SK-N-SH (cell line): ENCODE results near the gene IPPK. TPM values are rescaled to one million over a fixed set of nuclear protein-coding genes. Genes with fewer than 3 reads are reported as not detected.

ENCODE experiments used
- CTCF ChIA-PET: fragments of 300-600, 350-600 bp; formaldehyde crosslinking; extraction: SDS; loops from one replicate; lab custom pipeline; 2021; lab: Yijun Ruan, JAX
- POLR2A ChIA-PET: fragments of 350-600 bp; sonication (Branson Sonifier 250); formaldehyde crosslinking; extraction: SDS; loops from one replicate; lab custom pipeline; 2020; ENCODE audit warnings: antibody characterized with exemption, inconsistent platforms; lab: Yijun Ruan, JAX
- DNase-seq: peaks from one replicate; pipeline ENCODE4 v3.0.0; 2012
- H2AFZ ChIP-seq: fragments of 200-600 bp; sonication (generic); 2 replicates; pipeline ENCODE4 v1.8.1; 2016; ENCODE audit warnings: antibody characterized with exemption, mild to moderate bottlenecking, low read depth
- H3F3A ChIP-seq: fragments of 200-600 bp; sonication (generic); replicated peaks from 2 replicates; pipeline ENCODE3; 2016; ENCODE audit warnings: antibody characterized with exemption, mild to moderate bottlenecking; ENCODE audit not compliant: insufficient read depth
- H3K27ac ChIP-seq, 2 experiments: fragments of 200-500 bp in 1 of 2; fragments of 200-600 bp in 1 of 2; sonication (Bioruptor generic) in 1 of 2; sonication (generic), shearing (Covaris generic) in 1 of 2; 2 replicates each; pipeline versions ENCODE4 v1.5.1 to v1.6.1; 2014 to 2016; ENCODE audit warnings: low read depth in 2 of 2, inconsistent platforms in 1 of 2, low read length in 1 of 2, mild to moderate bottlenecking in 1 of 2, mixed read lengths in 1 of 2
- H3K27me3 ChIP-seq: fragments of 200-600 bp; sonication (generic), shearing (Covaris generic); 2 replicates; pipeline ENCODE4 v1.6.1; 2016; ENCODE audit warnings: mixed run types; ENCODE audit not compliant: insufficient read depth
- H3K36me3 ChIP-seq, 2 experiments: fragments of 200-500 bp in 1 of 2; fragments of 200-600 bp in 1 of 2; sonication (Bioruptor generic) in 1 of 2; sonication (generic) in 1 of 2; replicated peaks in 1 of 2; 2 replicates each; pipeline versions ENCODE3 to v1.5.1; 2014 to 2016; ENCODE audit warnings: low read length in 1 of 2, mild to moderate bottlenecking in 1 of 2; ENCODE audit not compliant: insufficient read depth in 2 of 2, control insufficient read depth in 1 of 2
- H3K4me1 ChIP-seq, 2 experiments: fragments of 200-500 bp in 1 of 2; fragments of 200-600 bp in 1 of 2; sonication (Bioruptor generic) in 1 of 2; sonication (generic), shearing (Covaris generic) in 1 of 2; 2 replicates each; pipeline versions ENCODE4 v1.5.1 to v1.6.1; 2014 to 2016; ENCODE audit warnings: low read depth in 1 of 2, low read length in 1 of 2, mixed run types in 1 of 2; ENCODE audit not compliant: insufficient read depth in 2 of 2, control insufficient read depth in 1 of 2
- H3K4me2 ChIP-seq: fragments of 200-600 bp; sonication (generic), shearing (Covaris generic); 2 replicates; pipeline ENCODE4 v1.6.1; 2017; ENCODE audit warnings: mixed run types
- H3K4me3 ChIP-seq, 2 experiments: fragments of 200-500 bp in 1 of 2; fragments of 200-600 bp in 1 of 2; sonication (Bioruptor generic) in 1 of 2; sonication (generic), shearing (Covaris generic) in 1 of 2; 2 replicates each; pipeline versions ENCODE4 v1.5.1 to v1.8.1; 2014 to 2016; ENCODE audit warnings: low read depth in 2 of 2, inconsistent platforms in 1 of 2, low read length in 1 of 2, mild to moderate bottlenecking in 1 of 2, mixed read lengths in 1 of 2, moderate library complexity in 1 of 2
- H3K79me2 ChIP-seq: fragments of 200-600 bp; sonication (generic); 2 replicates; pipeline ENCODE4 v1.8.1; 2017; ENCODE audit warnings: mild to moderate bottlenecking; ENCODE audit not compliant: insufficient read depth
- H3K9ac ChIP-seq: fragments of 200-600 bp; sonication (generic); 2 replicates; pipeline ENCODE4 v1.6.1; 2017; ENCODE audit warnings: mixed run types
- H3K9me2 ChIP-seq: fragments of 200-600 bp; sonication (generic); 2 replicates; pipeline ENCODE4 v1.6.1; 2017; ENCODE audit warnings: mixed run types
- H3K9me3 ChIP-seq: fragments of 200-600 bp; sonication (generic); 2 replicates; pipeline ENCODE4 v1.6.1; 2017; ENCODE audit warnings: mixed run types, mild to moderate bottlenecking, moderate library complexity
- H4K20me1 ChIP-seq: fragments of 200-600 bp; sonication (generic); 2 replicates; pipeline ENCODE4 v1.6.1; 2017; ENCODE audit warnings: mild to moderate bottlenecking, mixed run types; ENCODE audit not compliant: insufficient read depth
- ELF1 ChIP-seq: IDR thresholded peaks from 2 replicates; pipeline ENCODE4 v1.4.0; 2012
- EP300 ChIP-seq, 2 experiments: IDR thresholded peaks; 2 replicates each; pipeline versions ENCODE4 v1.4.0 to v1.6.1; 2012; ENCODE audit warnings: borderline replicate concordance in 1 of 2, low read depth in 1 of 2, low read length in 1 of 2
- EZH2phosphoT487 ChIP-seq: fragments of 200-600 bp; sonication (generic); IDR thresholded peaks from 2 replicates; pipeline ENCODE4 v1.6.1; 2017; ENCODE audit warnings: low read depth, mixed run types, mild to moderate bottlenecking, antibody characterized with exemption, moderate library complexity, borderline replicate concordance
- FOSL2 ChIP-seq: IDR thresholded peaks from 2 replicates; pipeline ENCODE4 v1.4.0; 2012; ENCODE audit warnings: low read depth, mild to moderate bottlenecking, moderate library complexity, borderline replicate concordance
- FOXM1 ChIP-seq: IDR thresholded peaks from 2 replicates; pipeline ENCODE4 v1.4.0; 2012; ENCODE audit warnings: low read depth, mild to moderate bottlenecking
- GATA2 ChIP-seq: sonication (generic); formaldehyde crosslinking; IDR thresholded peaks from 2 replicates; pipeline ENCODE4 v1.5.0; 2020; ENCODE audit warnings: mild to moderate bottlenecking, missing genetic modification reagents
- JUND ChIP-seq: IDR thresholded peaks from 2 replicates; pipeline ENCODE4 v1.4.0; 2012
- MEF2A ChIP-seq: IDR thresholded peaks from 2 replicates; pipeline ENCODE4 v1.4.0; 2012; ENCODE audit warnings: low read depth, borderline replicate concordance
- MXI1 ChIP-seq: IDR thresholded peaks from 2 replicates; pipeline ENCODE4 v1.6.1; 2012; ENCODE audit warnings: mild to moderate bottlenecking, low read depth, low read length, improper control_type of control experiment
- RAD21 ChIP-seq: IDR thresholded peaks from 2 replicates; pipeline ENCODE4 v1.6.1; 2012; ENCODE audit warnings: mild to moderate bottlenecking, low read length
- RFX5 ChIP-seq: IDR thresholded peaks from 2 replicates; pipeline ENCODE4 v1.6.1; 2012; ENCODE audit warnings: mild to moderate bottlenecking, improper control_type of control experiment, low read length
- RXRA ChIP-seq: IDR thresholded peaks from 2 replicates; pipeline ENCODE4 v1.4.0; 2012; ENCODE audit warnings: low read depth, mild to moderate bottlenecking, borderline replicate concordance
- SIN3A ChIP-seq: IDR thresholded peaks from 2 replicates; pipeline ENCODE4 v1.6.1; 2012; ENCODE audit warnings: low read depth, mild to moderate bottlenecking, low read length, moderate library complexity, borderline replicate concordance
- TAF1 ChIP-seq: IDR thresholded peaks from 2 replicates; pipeline ENCODE4 v1.6.1; 2012; ENCODE audit warnings: low read depth, mild to moderate bottlenecking, low read length, moderate library complexity, borderline replicate concordance
- TCF12 ChIP-seq: IDR thresholded peaks from 2 replicates; pipeline ENCODE4 v1.4.0; 2012
- TEAD4 ChIP-seq: IDR thresholded peaks from 2 replicates; pipeline ENCODE4 v1.4.0; 2012; ENCODE audit warnings: mild to moderate bottlenecking, borderline replicate concordance; ENCODE audit not compliant: insufficient read depth
- YY1 ChIP-seq: IDR thresholded peaks from 2 replicates; pipeline ENCODE4 v1.4.0; 2012; ENCODE audit warnings: low read depth, mild to moderate bottlenecking
- WGBS: methylation state at CpG from one replicate; pipeline ENCODE4 v1.1.6; 2017; ENCODE audit warnings: low lambda C conversion rate; 5-methylcytosine and 5-hydroxymethylcytosine counted together
- polyA plus RNA-seq, 3 experiments: library from polyadenylated mRNA; depleted of rRNA; stranded (reverse); fragments of >200 nt; gene quantifications; 2 replicates each; pipeline ENCODE4 v1.2.3, GENCODE V29; 2012
- TF ChIP-seq, protein P1 (sequence below): IDR thresholded peaks from 2 replicates; pipeline ENCODE4 v1.4.0; 2012; ENCODE audit warnings: low read depth, borderline replicate concordance
- TF ChIP-seq, protein P2 (sequence below): fragments of 150-350 bp; IDR thresholded peaks from 2 replicates; pipeline ENCODE4 v1.6.1; 2016; ENCODE audit warnings: mild to moderate bottlenecking, low read depth, low read length

The IPPK gene
- polyA plus RNA-seq, 1 of the 3 experiments (the other 2 are of a cell fraction), result 16.5 TPM

DNA sequence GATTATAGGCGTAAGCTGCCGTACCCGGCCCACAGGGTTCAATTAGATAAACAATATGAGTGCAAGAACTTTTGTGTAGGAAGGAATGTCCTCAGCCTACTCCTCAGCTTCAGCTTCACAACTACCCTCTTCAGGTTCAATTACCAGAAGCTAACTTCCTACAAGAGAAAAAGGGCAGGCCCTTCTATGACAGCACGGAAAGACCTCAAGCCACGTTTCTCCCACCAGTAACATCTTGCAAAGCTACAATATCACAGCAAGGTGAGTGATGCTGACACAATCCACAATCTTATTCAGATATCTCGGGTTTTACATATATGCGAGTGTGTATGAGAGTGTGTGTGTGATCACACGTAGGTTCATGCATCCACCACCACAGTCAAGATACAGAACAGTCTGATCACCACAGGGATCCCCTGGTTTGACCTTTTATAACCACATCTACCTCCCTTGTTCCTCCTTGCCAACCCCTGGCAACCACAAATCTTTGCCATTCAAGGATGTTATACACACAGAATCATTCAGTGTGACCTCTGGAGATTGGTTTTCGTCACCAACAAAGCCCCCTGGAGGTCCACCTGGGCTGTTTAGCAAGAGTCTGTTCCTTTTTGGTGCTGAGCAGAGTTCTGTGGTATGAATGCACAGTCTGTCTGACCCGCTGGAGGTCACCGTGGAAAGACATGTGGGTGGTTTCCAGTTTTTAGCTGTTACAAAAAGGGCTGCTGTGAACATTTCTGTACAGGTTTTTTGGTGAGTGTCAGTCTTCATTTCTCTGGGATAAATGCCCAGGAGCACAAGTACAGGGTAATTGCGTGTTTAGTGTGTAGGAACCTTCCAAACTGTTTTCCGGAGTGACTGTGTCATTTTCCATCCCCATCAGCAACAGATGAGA is 38.2 kb downstream of the IPPK start:
- no peaks in the 10 kb centered on the region for H3K9me3 ChIP-seq
- H3F3A ChIP-seq, result no peaks in the 10 kb centered on the region
- H3K4me2 ChIP-seq, result no peak overlapping the region
- H4K20me1 ChIP-seq, result no peaks in the 10 kb centered on the region
- 94% methylated on average over 13 of the region's 13 CpGs for WGBS
- H3K27ac ChIP-seq, result no peak overlapping the region
- no peaks in the 10 kb centered on the region for H3K27me3 ChIP-seq
- H3K4me1 ChIP-seq, result no peaks in the 10 kb centered on the region
- peaks cover 51 to 56% of the 10 kb centered on the region in 2 experiments for H3K36me3 ChIP-seq
- no peak overlapping the region for H2AFZ ChIP-seq
- H3K79me2 ChIP-seq, result no peaks in the 10 kb centered on the region; the same call in 1 of the 2 replicates
- DNase-seq, result no peak
- ChIA-PET POLR2A (no interaction called here), CTCF (interaction anchor here (1.4 to 1.7 kb wide), 2 partner anchors 289 to 303 kb away, joined by 5 to 6 read pairs; no protein-coding TSS in a partner anchor)
- H3K4me3 ChIP-seq, result no peak overlapping the region
- no peak overlapping the region for H3K9ac ChIP-seq
- TF ChIP-seq, protein P1, sequence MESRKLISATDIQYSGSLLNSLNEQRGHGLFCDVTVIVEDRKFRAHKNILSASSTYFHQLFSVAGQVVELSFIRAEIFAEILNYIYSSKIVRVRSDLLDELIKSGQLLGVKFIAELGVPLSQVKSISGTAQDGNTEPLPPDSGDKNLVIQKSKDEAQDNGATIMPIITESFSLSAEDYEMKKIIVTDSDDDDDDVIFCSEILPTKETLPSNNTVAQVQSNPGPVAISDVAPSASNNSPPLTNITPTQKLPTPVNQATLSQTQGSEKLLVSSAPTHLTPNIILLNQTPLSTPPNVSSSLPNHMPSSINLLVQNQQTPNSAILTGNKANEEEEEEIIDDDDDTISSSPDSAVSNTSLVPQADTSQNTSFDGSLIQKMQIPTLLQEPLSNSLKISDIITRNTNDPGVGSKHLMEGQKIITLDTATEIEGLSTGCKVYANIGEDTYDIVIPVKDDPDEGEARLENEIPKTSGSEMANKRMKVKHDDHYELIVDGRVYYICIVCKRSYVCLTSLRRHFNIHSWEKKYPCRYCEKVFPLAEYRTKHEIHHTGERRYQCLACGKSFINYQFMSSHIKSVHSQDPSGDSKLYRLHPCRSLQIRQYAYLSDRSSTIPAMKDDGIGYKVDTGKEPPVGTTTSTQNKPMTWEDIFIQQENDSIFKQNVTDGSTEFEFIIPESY, result no peak
- TF ChIP-seq EZH2phosphoT487 (no peak), EP300 (IDR thresholded peaks at IDR 0.05; ENCODE audit: borderline replicate concordance in 1 of 2, low read depth in 1 of 2, low read length in 1 of 2) (no peak), TEAD4 (no peak), JUND (no peak), RFX5 (no peak), YY1 (no peak), TAF1 (no peak), RXRA (no peak), MXI1 (no peak), FOSL2 (no peak), SIN3A (no peak)
- TF ChIP-seq, protein P2, sequence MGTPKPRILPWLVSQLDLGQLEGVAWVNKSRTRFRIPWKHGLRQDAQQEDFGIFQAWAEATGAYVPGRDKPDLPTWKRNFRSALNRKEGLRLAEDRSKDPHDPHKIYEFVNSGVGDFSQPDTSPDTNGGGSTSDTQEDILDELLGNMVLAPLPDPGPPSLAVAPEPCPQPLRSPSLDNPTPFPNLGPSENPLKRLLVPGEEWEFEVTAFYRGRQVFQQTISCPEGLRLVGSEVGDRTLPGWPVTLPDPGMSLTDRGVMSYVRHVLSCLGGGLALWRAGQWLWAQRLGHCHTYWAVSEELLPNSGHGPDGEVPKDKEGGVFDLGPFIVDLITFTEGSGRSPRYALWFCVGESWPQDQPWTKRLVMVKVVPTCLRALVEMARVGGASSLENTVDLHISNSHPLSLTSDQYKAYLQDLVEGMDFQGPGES, result no peak
- H3K9me2 ChIP-seq, result no peaks in the 10 kb centered on the region

DNA sequence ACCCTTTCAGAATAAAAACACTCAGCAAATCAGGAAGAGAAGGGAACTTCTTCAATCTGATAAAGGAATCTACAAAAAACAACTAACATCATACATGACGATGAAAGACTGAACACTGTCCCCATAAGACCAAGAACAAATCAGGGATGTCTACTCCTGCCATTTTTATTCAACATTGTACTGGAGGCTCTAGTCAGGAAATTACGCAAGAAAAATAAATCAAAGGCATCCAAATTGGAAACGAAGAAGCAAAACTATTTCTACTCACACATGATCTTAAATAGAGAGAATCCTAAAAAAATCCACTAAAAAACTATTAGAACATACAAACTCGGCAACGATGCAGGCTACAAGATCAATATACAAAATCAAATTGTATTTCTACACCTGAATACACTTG is 42.3 kb downstream of the IPPK start:
- H3K9me2 ChIP-seq, result no peaks in the 10 kb centered on the region
- no peaks in the 10 kb centered on the region; the same call in 1 of the 2 replicates for H3K79me2 ChIP-seq
- WGBS, result 97% methylated on average over 5 of the region's 5 CpGs
- no peaks in the 10 kb centered on the region for H3K4me1 ChIP-seq
- H3K27me3 ChIP-seq, result no peaks in the 10 kb centered on the region
- H4K20me1 ChIP-seq, result no peaks in the 10 kb centered on the region
- H3K4me3 ChIP-seq, result no peak overlapping the region
- DNase-seq, result no peak
- H3F3A ChIP-seq, result no peaks in the 10 kb centered on the region
- H3K36me3 ChIP-seq, result peaks cover 37 to 46% of the 10 kb centered on the region in 2 experiments
- H3K9ac ChIP-seq, result no peak overlapping the region
- H3K9me3 ChIP-seq, result no peaks in the 10 kb centered on the region
- ChIA-PET CTCF (no interaction called here), POLR2A (no interaction called here)
- no peak for TF ChIP-seq GATA2 (CRISPR knock-in tag)
- TF ChIP-seq ELF1, result no peak
- TF ChIP-seq RXRA, result no peak
- TF ChIP-seq TEAD4, result no peak
- no peak for TF ChIP-seq MEF2A
- no peak for TF ChIP-seq TCF12
- no peak for TF ChIP-seq FOXM1
- no peak for TF ChIP-seq RAD21
- no peak for TF ChIP-seq JUND
- no peak overlapping the region for H3K4me2 ChIP-seq
- H2AFZ ChIP-seq, result no peak overlapping the region
- no peak overlapping the region for H3K27ac ChIP-seq
